K562 (cell line): ENCODE results near the gene AKAP12. TPM values are rescaled to one million over a fixed set of nuclear protein-coding genes. Genes with fewer than 3 reads are reported as not detected.

Experiments used
- ATAC-seq: fragments of 200-7000 bp; cut with Tn5 transposase; 3 replicates; pipeline ENCODE4 v1.9.1; 2020; ENCODE audit warnings: moderate library complexity
- BruUV-seq: library from RNA; stranded (reverse); fragments of 400-500 nt; replicated peaks from 2 replicates; lab custom pipeline; 2021; lab: Mats Ljungman, UMichigan
- CTCF ChIA-PET: fragments of 300-600 bp; formaldehyde crosslinking; extraction: SDS; loops from one replicate; lab custom pipeline; 2021; ENCODE audit warnings: low intra/inter-chr PET ratio; lab: Yijun Ruan, JAX
- POLR2A ChIA-PET: fragments of 300-600, 350-650 bp; sonication (Branson Sonifier 250); formaldehyde crosslinking; extraction: SDS; loops from one replicate; lab custom pipeline; 2021; ENCODE audit warnings: antibody characterized with exemption, inconsistent platforms; lab: Yijun Ruan, JAX
- DNase-seq, 4 experiments: peaks; one replicate each; pipeline versions ENCODE4 v3.0.0 to v3.0.0-alpha.2; 2011 to 2018; ENCODE audit warnings: low spot score in 3 of 4, mixed read lengths in 3 of 4; ENCODE audit errors: extremely low read depth in 1 of 4
- FAIRE-seq: peaks from 2 replicates; lab custom pipeline; 2011; peaks lifted over from hg19 to GRCh38; lab: Jason Lieb, UNC
- H2AFZ ChIP-seq: 2 replicates; pipeline ENCODE4 v1.6.0; 2011; ENCODE audit warnings: low read depth, low read length, control low read depth, inconsistent platforms
- H3K27ac ChIP-seq: fragments of 200-600 bp; 3 replicates; pipeline ENCODE4 v1.8.0; 2011; ENCODE audit warnings: low read depth, mild to moderate bottlenecking, control low read depth, inconsistent platforms, low read length, moderate library complexity, mixed read lengths; ENCODE audit errors: extremely low read depth
- H3K27me3 ChIP-seq, 2 experiments: fragments of 300-600 bp in 1 of 2; 2 replicates in 1 of 2; 3 replicates in 1 of 2; pipeline versions ENCODE4 v1.6.0 to v1.8.0; 2011; ENCODE audit warnings: inconsistent platforms in 2 of 2, low read length in 2 of 2, mild to moderate bottlenecking in 1 of 2, mixed read lengths in 1 of 2, moderate library complexity in 1 of 2; ENCODE audit not compliant: control insufficient read depth in 2 of 2, insufficient read depth in 2 of 2
- H3K36me3 ChIP-seq: fragments of 300-600 bp; 3 replicates; pipeline ENCODE4 v1.8.0; 2011; ENCODE audit warnings: mild to moderate bottlenecking, low read length, inconsistent platforms; ENCODE audit not compliant: control insufficient read depth, insufficient read depth
- H3K4me1 ChIP-seq, 2 experiments: fragments of 200-600 bp in 1 of 2; replicated peaks in 1 of 2; 2 replicates in 1 of 2; 3 replicates in 1 of 2; pipeline versions ENCODE4 v1.5.1 to v1.8.0; 2011; ENCODE audit warnings: inconsistent platforms in 2 of 2, low read length in 2 of 2, mild to moderate bottlenecking in 1 of 2, mixed read lengths in 1 of 2, moderate library complexity in 1 of 2; ENCODE audit not compliant: control insufficient read depth in 2 of 2, insufficient read depth in 2 of 2
- H3K4me2 ChIP-seq: 2 replicates; pipeline ENCODE4 v1.6.1; 2011; ENCODE audit warnings: low read length, control low read depth, inconsistent platforms, mixed read lengths; ENCODE audit not compliant: insufficient read depth
- H3K4me3 ChIP-seq: fragments of 200-600 bp; sonication (generic), shearing (Covaris generic); 2 replicates; pipeline ENCODE4 v1.5.1; 2016; ENCODE audit warnings: control low read depth, inconsistent platforms
- H3K79me2 ChIP-seq: fragments of 200-600 bp; 3 replicates; pipeline ENCODE4 v1.8.0; 2011; ENCODE audit warnings: low read length, inconsistent platforms; ENCODE audit not compliant: control insufficient read depth, insufficient read depth
- H3K9ac ChIP-seq, 2 experiments: 2 replicates each; pipeline versions ENCODE4 v1.6.0 to v1.6.1; 2011; ENCODE audit warnings: low read depth in 2 of 2, low read length in 2 of 2, control low read depth in 1 of 2, inconsistent platforms in 1 of 2, mild to moderate bottlenecking in 1 of 2, mixed read lengths in 1 of 2; ENCODE audit not compliant: insufficient read depth in 1 of 2
- H3K9me1 ChIP-seq: one replicate; pipeline ENCODE4 v1.6.0; 2011; ENCODE audit warnings: inconsistent platforms, mild to moderate bottlenecking, low read length, moderate library complexity; ENCODE audit not compliant: control insufficient read depth, insufficient read depth
- H3K9me3 ChIP-seq: replicated peaks from 2 replicates; pipeline ENCODE4 v1.5.1; 2011; ENCODE audit warnings: low read depth, low read length, inconsistent platforms; ENCODE audit not compliant: control insufficient read depth, insufficient read depth
- H4K20me1 ChIP-seq: replicated peaks from 2 replicates; pipeline ENCODE4 v1.6.1; 2011; ENCODE audit warnings: low read length, inconsistent platforms, mixed read lengths; ENCODE audit not compliant: control insufficient read depth, insufficient read depth
- CBX2 ChIP-seq: fragments of 200-600 bp; sonication (generic); IDR thresholded peaks from one replicate; pipeline ENCODE4 v1.6.1; 2012; ENCODE audit warnings: mild to moderate bottlenecking, low read length, inconsistent platforms; ENCODE audit not compliant: insufficient read depth, poor library complexity, severe bottlenecking
- HOMEZ ChIP-seq: fragments of 250-450 bp; sonication (Bioruptor Pico); IDR thresholded peaks from 2 replicates; pipeline ENCODE4 v1.4.0; 2020; ENCODE audit warnings: mild to moderate bottlenecking, moderate library complexity
- NR2F6 ChIP-seq: fragments of 450-650 bp; formaldehyde crosslinking; IDR thresholded peaks from 2 replicates; pipeline ENCODE4 v1.4.0; 2020; ENCODE audit warnings: mild to moderate bottlenecking
- POLR2B ChIP-seq: fragments of 450-650 bp; IDR thresholded peaks from 2 replicates; pipeline ENCODE4 v1.6.1; 2018; ENCODE audit warnings: low read depth; ENCODE audit not compliant: partially characterized antibody
- PREB ChIP-seq: sonication (generic); formaldehyde crosslinking; IDR thresholded peaks from 2 replicates; pipeline ENCODE4 v1.8.1; 2023; ENCODE audit warnings: mild to moderate bottlenecking, missing genetic modification reagents
- RBM14 ChIP-seq: fragments of 200-400 bp; formaldehyde crosslinking; IDR thresholded peaks from 2 replicates; pipeline ENCODE4 v1.6.1; 2018; ENCODE audit warnings: low read depth, mild to moderate bottlenecking, low read length, moderate library complexity, borderline replicate concordance; ENCODE audit not compliant: insufficient read depth
- SMAD4 ChIP-seq: fragments of 250-450 bp; sonication (Bioruptor Pico); conservative IDR thresholded peaks from 2 replicates; pipeline ENCODE4 v1.8.0; 2021; ENCODE audit warnings: inconsistent platforms, mild to moderate bottlenecking, moderate library complexity
- SRSF1 ChIP-seq: fragments of 200-400 bp; formaldehyde crosslinking; IDR thresholded peaks from 2 replicates; pipeline ENCODE4 v1.6.1; 2017; ENCODE audit warnings: mild to moderate bottlenecking, low read depth, low read length, moderate library complexity
- ZNF696 ChIP-seq: fragments of 250-450 bp; sonication (Bioruptor Pico); conservative IDR thresholded peaks from 2 replicates; pipeline ENCODE4 v1.4.0; 2020; ENCODE audit warnings: mild to moderate bottlenecking, moderate library complexity
- WGBS: fragments of 100-300 bp; shearing (Covaris generic); methylation state at CpG from one replicate; pipeline ENCODE4 v1.1.6; 2016; ENCODE audit warnings: low coverage, mixed read lengths; ENCODE audit not compliant: insufficient coverage; ENCODE audit errors: missing lambda C conversion rate; 5-methylcytosine and 5-hydroxymethylcytosine counted together
- in situ Hi-C: fragments of 300-500 bp; cut with MboI; formaldehyde crosslinking; loops from 4 replicates; pipeline ENCODE4 v1.15.0; 2018; ENCODE audit warnings: inconsistent platforms, mixed read lengths
- intact Hi-C: fragments of 100-400 bp; cut with micrococcal nuclease; formaldehyde crosslinking; loops from 2 replicates; pipeline ENCODE4 v1.14.2; 2022
- polyA plus RNA-seq, 8 experiments: library from polyadenylated mRNA; depleted of rRNA in 4 of 8; stranded (reverse) in 5 of 8; unstranded in 3 of 8; fragments of >200 nt; fragmentation: Nextera tagmentation in 2 of 8; fragmentation: Illumina TruSeq in 1 of 8; extraction: Ambion mirVana in 2 of 8; extraction: Trizol in 1 of 8; gene quantifications; 2 replicates each; pipeline versions ENCODE4 v1.2.1 to v1.2.3, GENCODE V29; 2011 to 2014; ENCODE audit warnings: inconsistent platforms in 1 of 8, missing spikeins in 1 of 8
- total RNA-seq, 7 experiments: library from RNA; depleted of rRNA in 6 of 7; stranded (reverse); fragments of >200 nt in 6 of 7; fragmentation: Illumina TruSeq in 2 of 7; extraction: Trizol in 2 of 7; gene quantifications; 2 replicates each; pipeline versions ENCODE4 v1.2.1 to v1.2.3, GENCODE V29; 2011 to 2021; ENCODE audit warnings: low replicate concordance in 1 of 7

The AKAP12 gene
- total and polyA plus RNA-seq, 9 of the 15 experiments (the other 6 are each of a cell fraction or from before 2014, with no cell fraction given) = 0.08 to 2.0 (median 0.62) TPM

- TF ChIP-seq SMAD4 (no peak), ZNF696 (CRISPR knock-in tag) (no peak), SRSF1 (no peak), NR2F6 (no peak), POLR2B (no peak), RBM14 (no peak)
- TF ChIP-seq, all 486 proteins: peak for 0
Measured at GRCh38 chr6:151243481-151243880, 3.7 kb downstream of the AKAP12 start (continued).

- Histone ChIP-seq H3K36me3 (no peaks in the 10 kb centered on the region), H3K4me1 (no peaks in the 10 kb centered on the region), H2AFZ (no peak overlapping the region), H4K20me1 (no peaks in the 10 kb centered on the region), H3K4me2 (no peak overlapping the region), H3K9ac (no peak overlapping the region), H3K27me3 (peaks cover 43 to 48% of the 10 kb centered on the region in 2 experiments), H3K9me1 (no peaks in the 10 kb centered on the region), H3K79me2 (no peaks in the 10 kb centered on the region), H3K4me3 (no peak overlapping the region), H3K27ac (no peak overlapping the region), H3K9me3 (no peaks in the 10 kb centered on the region; the same call in 1 of the 2 replicates)
- intact Hi-C loops (no loop called here), in situ Hi-C loops (no loop called here)
- ATAC-seq (no peak), DNase-seq (no peak), FAIRE-seq (no peak)
- no TSS peak for BruUV-seq
- ChIA-PET CTCF (no interaction called here), POLR2A (interaction anchor here (1.0 kb wide), 1 partner anchor 16 kb away, joined by 6 read pairs; no protein-coding TSS in a partner anchor)
- WGBS = 3% methylated on average over 6 of the region's 6 CpGs
- TF ChIP-seq CBX2 (peak; percentile 49), HOMEZ (CRISPR knock-in tag) (no peak), PREB (CRISPR knock-in tag) (no peak)
- TF ChIP-seq, all 486 proteins: peak for 1
Measured at GRCh38 chr6:151247490-151247889, 7.7 kb downstream of the AKAP12 start.
